ENCODE results near the gene RFC5.

The RFC5 gene

DNA sequence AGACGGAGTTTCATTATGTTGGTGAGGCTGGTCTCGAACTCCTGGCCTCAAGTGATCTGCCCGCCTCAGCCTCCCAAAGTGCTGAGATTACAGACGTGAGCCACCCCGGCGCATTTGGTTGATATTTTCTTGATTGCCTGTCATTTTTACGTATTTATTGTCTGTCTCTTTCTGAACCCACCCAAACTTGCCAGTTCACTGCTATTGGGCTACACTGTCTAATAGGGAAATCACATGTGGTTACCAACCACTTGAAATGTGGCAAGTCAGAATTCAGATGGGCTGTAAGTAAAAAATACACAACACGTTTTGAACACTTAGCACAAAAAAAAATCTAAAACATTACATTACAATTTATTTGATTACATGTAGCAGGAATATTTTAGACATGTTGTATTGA, 42.4 kb downstream of the RFC5 start:
- Histone ChIP-seq H3K27ac (replicated peaks) (no peak overlapping the region), H3K4me3 (replicated peaks; ENCODE audit: insufficient read depth, low read length) (no peak overlapping the region), H3K27me3 (ENCODE audit: insufficient read depth, poor library complexity, severe bottlenecking) (peaks cover 19% of the 10 kb centered on the region)
- TF ChIP-seq GABPA (IDR thresholded peaks at IDR 0.05; ENCODE audit: low read depth): no peak
- no peak for TF ChIP-seq SPI1 (IDR thresholded peaks at IDR 0.05; ENCODE audit: borderline replicate concordance, low read depth)
- TF ChIP-seq POLR2AphosphoS5 (IDR thresholded peaks at IDR 0.05; ENCODE audit: low read depth): no peak
- TF ChIP-seq, protein P1, sequence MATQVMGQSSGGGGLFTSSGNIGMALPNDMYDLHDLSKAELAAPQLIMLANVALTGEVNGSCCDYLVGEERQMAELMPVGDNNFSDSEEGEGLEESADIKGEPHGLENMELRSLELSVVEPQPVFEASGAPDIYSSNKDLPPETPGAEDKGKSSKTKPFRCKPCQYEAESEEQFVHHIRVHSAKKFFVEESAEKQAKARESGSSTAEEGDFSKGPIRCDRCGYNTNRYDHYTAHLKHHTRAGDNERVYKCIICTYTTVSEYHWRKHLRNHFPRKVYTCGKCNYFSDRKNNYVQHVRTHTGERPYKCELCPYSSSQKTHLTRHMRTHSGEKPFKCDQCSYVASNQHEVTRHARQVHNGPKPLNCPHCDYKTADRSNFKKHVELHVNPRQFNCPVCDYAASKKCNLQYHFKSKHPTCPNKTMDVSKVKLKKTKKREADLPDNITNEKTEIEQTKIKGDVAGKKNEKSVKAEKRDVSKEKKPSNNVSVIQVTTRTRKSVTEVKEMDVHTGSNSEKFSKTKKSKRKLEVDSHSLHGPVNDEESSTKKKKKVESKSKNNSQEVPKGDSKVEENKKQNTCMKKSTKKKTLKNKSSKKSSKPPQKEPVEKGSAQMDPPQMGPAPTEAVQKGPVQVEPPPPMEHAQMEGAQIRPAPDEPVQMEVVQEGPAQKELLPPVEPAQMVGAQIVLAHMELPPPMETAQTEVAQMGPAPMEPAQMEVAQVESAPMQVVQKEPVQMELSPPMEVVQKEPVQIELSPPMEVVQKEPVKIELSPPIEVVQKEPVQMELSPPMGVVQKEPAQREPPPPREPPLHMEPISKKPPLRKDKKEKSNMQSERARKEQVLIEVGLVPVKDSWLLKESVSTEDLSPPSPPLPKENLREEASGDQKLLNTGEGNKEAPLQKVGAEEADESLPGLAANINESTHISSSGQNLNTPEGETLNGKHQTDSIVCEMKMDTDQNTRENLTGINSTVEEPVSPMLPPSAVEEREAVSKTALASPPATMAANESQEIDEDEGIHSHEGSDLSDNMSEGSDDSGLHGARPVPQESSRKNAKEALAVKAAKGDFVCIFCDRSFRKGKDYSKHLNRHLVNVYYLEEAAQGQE (IDR thresholded peaks at IDR 0.05; ENCODE audit: insufficient replicate concordance, low read depth): no peak
- TF ChIP-seq, protein P2, sequence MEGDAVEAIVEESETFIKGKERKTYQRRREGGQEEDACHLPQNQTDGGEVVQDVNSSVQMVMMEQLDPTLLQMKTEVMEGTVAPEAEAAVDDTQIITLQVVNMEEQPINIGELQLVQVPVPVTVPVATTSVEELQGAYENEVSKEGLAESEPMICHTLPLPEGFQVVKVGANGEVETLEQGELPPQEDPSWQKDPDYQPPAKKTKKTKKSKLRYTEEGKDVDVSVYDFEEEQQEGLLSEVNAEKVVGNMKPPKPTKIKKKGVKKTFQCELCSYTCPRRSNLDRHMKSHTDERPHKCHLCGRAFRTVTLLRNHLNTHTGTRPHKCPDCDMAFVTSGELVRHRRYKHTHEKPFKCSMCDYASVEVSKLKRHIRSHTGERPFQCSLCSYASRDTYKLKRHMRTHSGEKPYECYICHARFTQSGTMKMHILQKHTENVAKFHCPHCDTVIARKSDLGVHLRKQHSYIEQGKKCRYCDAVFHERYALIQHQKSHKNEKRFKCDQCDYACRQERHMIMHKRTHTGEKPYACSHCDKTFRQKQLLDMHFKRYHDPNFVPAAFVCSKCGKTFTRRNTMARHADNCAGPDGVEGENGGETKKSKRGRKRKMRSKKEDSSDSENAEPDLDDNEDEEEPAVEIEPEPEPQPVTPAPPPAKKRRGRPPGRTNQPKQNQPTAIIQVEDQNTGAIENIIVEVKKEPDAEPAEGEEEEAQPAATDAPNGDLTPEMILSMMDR (IDR thresholded peaks at IDR 0.05; ENCODE audit: insufficient read depth, low read length): no peak
- DNase-seq (ENCODE audit: low read depth in 1 of 2, low spot score in 1 of 2): no peak

DNA sequence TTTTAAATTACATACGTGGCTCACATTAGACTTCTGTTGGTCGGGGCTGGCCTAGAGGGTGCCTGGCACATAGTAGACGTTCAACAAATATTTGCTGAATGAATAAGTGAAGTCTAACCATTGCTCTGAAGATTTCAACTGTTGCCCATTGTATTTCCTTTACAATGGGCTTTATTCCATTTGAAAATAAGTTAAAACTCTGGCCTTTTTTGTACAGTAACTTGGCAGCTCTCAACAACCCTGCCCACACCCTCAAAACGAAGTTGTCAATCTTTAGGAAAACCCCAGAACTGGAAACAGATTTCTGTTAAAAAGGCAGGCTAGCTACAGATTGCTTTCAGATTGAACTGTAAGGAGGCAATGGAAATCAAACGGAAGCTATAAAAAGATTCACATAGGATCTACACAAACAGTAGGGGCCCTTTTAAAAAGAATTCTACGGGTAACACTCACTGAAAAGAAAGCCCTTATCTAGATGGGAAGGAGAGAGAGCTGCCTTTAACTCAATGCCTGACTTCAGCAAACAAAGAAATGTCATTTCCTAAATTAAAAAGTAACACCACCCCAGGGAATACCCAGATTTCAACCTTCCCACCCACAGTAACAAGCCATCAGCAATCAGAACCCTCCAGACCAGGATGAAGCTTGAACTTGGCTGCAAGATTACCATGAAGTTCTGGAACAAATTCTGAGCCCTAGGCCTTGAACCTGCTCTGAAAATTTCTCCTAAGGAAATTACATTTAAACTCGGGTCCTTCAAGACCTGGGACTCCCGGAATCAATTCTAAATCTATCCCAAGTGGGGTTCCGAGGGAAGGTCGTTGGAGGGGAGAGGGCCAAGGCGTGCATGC, 43.1 kb downstream of the RFC5 start:
- TF ChIP-seq POLR2AphosphoS5 (IDR thresholded peaks at IDR 0.05; ENCODE audit: low read depth) (no peak), SPI1 (IDR thresholded peaks at IDR 0.05; ENCODE audit: borderline replicate concordance, low read depth) (no peak), GABPA (IDR thresholded peaks at IDR 0.05; ENCODE audit: low read depth) (no peak)
- TF ChIP-seq, protein P2 (IDR thresholded peaks at IDR 0.05; ENCODE audit: insufficient read depth, low read length): no peak
- TF ChIP-seq, protein P1 (IDR thresholded peaks at IDR 0.05; ENCODE audit: insufficient replicate concordance, low read depth): no peak
- H3K4me3 ChIP-seq (replicated peaks; ENCODE audit: insufficient read depth, low read length): no peak overlapping the region
- no peak for DNase-seq (ENCODE audit: low read depth in 1 of 2, low spot score in 1 of 2)
- peaks cover 19% of the 10 kb centered on the region for H3K27me3 ChIP-seq (ENCODE audit: insufficient read depth, poor library complexity, severe bottlenecking)
- no peak overlapping the region for H3K27ac ChIP-seq (replicated peaks)

DNA sequence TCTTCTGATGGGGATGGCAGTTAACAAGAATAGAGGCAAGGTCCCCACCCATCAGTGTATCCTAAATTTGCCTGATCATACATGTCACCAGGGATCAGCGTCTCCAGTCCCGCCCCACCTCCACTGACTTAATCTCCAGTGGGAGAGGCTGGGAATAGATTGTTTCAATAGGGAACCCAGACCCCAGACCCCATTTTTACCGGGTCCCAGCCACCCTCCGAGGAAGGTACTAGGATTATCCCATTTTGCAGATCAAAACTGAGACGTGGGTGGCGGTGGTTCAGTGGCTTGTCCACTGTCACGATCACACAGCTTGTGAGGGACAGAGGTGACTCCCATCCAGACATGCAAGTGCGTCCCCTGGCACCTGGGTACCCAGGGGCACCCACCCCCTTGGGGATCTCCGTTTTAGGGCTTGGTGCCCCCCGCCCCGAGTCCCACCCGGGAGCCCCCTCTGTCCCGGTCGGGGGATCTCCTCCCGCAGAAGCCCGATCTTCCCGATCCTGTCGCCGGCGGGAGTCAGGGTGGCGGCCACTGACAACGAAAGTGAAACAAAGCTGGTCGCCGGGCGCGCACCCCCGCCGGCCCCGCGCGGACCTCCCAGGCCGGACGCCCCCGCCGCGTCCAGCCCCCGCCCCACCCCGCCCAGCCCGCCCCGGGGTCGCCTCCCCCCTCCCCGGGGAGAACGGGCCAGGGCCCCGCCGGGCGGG, 44.0 kb downstream of the RFC5 start:
- DNase-seq (ENCODE audit: low read depth in 1 of 2, low spot score in 1 of 2): no peak
- Histone ChIP-seq H3K27ac (replicated peaks) (no peak overlapping the region), H3K4me3 (replicated peaks; ENCODE audit: insufficient read depth, low read length) (peak overlapping the region; percentile 62), H3K27me3 (ENCODE audit: insufficient read depth, poor library complexity, severe bottlenecking) (peaks cover 19% of the 10 kb centered on the region)
- no peak for TF ChIP-seq SPI1 (IDR thresholded peaks at IDR 0.05; ENCODE audit: borderline replicate concordance, low read depth)
- TF ChIP-seq GABPA (IDR thresholded peaks at IDR 0.05; ENCODE audit: low read depth): no peak
- TF ChIP-seq POLR2AphosphoS5 (IDR thresholded peaks at IDR 0.05; ENCODE audit: low read depth): no peak
- TF ChIP-seq, protein P1 (IDR thresholded peaks at IDR 0.05; ENCODE audit: insufficient replicate concordance, low read depth): no peak
- TF ChIP-seq, protein P2 (IDR thresholded peaks at IDR 0.05; ENCODE audit: insufficient read depth, low read length): no peak

Measured in HL-60 (cell line).